Stimulated activated CD4-positive, alpha-beta T cell treated with anti-CD3 and anti-CD28 coated beads, Interleukin-15, amount 100 ng/mL, for 48 hours (primary cell): ENCODE data around the gene SEMA3A.

Source experiments
- DNase-seq, 2 donors: peaks; one replicate each; pipeline ENCODE4 v3.0.0-alpha.2; 2020; ENCODE audit warnings: low read depth in 2 of 2

SEMA3A gene

GRCh38 chr7:84111842-84112241, 82.7 kb downstream of the SEMA3A start:
- no peak for DNase-seq

DNA sequence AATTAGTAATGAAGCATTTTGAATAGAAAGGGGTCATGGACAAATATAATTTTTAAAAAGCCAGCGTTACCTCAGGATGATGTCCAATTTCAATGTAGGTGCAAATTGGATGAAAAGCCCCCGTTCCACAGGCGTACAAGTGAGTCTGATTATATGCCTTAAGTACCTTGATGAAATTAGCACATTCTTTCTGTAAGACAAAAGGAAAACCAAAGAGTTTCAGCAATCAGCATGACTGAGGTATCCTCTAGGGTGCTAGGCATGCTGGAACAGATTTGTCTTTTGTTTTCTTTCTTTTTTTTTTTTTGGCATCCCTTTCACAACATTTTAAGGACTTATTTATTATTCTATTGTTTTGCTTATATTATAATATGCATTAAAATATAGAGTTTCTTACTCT, 84.2 kb downstream of the SEMA3A start:
- DNase-seq = no peak

GRCh38 chr7:84108787-84109186, 85.8 kb downstream of the SEMA3A start:
- DNase-seq = no peak

DNA sequence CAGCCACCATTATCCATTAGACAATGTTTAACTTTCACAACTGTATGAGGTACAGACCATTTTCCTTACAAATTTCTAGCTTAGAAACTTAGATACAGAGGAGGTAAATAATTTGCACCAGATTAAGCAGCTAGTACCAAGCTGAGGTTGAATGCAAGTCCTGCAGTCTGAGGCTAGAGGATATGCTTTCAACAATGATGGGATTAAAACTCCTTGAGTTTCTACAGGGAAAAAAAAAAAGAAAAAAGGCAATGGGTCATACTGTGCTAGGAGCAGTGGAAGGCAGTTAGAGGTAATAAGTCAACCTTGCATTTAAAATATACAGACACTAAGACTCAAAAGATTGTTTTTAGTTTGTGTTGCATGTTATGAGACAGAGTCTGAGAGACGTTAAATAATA, 86.5 kb downstream of the SEMA3A start:
- no peak for DNase-seq

- DNase-seq = no peak
Measured at GRCh38 chr7:84107259-84107658, 87.3 kb downstream of the SEMA3A start.

DNA sequence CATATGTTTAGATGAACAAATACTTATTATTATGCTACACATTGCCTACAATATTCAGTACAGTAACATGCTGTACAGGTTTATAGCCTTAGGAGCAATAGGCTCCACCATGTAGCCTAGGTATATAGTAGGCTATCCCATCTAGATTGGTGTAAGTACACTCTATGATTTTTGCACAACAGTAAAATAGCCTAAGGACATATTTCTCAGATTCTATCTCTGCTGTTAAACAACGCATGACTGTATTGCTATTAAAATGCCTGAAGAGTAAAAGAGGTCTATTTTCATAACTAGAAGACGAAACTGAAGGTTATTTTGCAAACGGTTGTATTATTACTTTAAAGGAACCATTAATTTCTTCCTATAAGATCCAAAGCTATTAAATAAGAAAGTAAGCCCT, 88.3 kb downstream of the SEMA3A start:
- DNase-seq = no peak

- no peak for DNase-seq
Measured at GRCh38 chr7:84105586-84105985, 89.0 kb downstream of the SEMA3A start.

DNA sequence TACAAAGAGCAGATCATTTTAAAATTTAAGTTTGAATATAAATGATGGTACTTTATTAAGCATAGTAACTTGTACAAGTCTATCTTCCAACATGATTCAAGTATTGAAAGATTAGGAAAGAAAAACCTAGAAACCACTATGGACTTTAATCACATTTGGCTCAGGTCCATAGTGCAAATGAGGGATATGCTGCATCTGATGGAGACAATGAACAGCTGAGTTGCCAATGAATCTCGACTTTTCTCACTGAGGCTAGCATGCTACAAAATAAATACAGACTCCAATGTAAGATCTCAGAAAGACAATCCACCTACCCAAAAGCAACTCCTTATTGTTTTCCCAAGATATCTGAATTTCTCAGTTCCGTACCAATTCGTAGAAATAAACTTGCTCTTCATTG, 89.8 kb downstream of the SEMA3A start:
- no peak for DNase-seq

DNA sequence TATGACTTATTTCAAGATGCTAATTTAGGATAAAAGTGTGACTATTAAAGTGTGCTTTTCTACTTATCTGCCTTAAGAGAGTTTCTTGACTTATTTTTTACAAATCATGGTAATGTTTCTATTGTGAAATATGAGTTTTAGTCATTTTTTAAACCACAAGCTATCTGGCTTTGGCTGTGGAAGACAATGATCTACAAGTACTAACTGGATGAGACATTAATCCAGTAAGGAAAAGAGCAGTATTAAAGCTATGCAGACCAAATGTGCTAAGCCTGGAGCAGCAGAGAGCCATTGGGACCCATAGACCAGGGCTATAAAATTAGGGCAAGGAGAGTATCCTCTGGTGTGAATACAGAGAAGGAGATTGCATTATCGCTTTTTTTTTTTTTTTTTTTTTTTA, 92.4 kb downstream of the SEMA3A start:
- DNase-seq = no peak

- DNase-seq = no peak
Measured at GRCh38 chr7:84100866-84101265, 93.7 kb downstream of the SEMA3A start.

DNA sequence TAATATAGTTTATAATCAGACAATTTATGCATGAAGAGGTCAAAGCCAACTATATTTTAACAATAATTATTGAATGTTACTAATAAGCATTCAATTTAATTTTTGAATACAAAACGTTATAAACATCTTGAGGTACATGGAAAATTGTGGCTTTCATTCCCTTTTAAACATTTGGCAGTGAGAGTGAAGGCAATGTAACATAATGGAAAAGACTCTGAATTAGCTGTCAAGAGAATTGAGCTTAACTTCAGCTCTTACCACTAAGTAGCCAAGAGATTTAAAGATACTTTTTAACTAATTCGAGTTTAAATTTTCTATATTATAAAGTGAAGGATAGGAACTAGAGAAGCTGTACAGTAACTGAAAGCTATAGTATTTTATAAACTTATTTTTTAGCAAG, 98.6 kb downstream of the SEMA3A start:
- DNase-seq = no peak

DNA sequence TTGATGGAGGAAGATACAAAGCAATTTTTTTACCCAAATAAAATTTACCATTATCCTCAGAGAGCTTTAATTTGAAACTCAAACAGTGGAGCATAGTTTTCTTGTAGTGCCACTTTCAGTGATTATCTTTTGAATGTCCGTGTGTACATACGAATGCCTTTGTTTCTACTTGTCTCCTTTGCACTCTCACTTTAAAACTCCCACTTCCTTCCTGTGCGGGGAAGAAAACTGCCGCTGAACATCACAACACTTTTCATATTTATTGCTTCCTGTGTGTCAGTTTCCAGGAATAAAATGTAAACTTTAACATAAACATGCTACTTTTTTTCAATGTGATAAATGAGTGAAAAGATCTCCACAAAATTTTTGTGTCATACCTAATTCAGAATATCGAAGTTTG, 102.4 kb downstream of the SEMA3A start:
- DNase-seq = no peak

GRCh38 chr7:84091318-84091717, 103.3 kb downstream of the SEMA3A start:
- DNase-seq = no peak

DNA sequence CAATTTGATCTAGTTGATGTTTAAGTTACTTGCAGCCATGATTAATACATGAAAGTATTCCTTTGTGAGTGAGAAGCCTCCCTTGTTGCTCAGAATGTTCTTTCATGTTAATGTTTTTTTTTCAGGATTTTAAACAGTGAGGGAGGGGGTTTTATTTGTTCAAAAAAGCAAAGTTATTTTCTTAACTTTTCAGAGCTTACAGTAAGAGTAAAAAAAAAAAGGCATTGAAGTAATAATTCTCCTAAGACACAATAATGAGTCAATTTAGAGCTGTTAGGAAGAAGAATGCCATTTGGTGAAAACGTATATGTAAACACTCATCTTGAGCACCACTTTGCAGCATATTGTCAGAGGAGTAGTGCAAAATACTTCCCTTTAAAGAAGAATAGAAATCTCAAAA, 105.8 kb downstream of the SEMA3A start:
- no peak for DNase-seq

DNA sequence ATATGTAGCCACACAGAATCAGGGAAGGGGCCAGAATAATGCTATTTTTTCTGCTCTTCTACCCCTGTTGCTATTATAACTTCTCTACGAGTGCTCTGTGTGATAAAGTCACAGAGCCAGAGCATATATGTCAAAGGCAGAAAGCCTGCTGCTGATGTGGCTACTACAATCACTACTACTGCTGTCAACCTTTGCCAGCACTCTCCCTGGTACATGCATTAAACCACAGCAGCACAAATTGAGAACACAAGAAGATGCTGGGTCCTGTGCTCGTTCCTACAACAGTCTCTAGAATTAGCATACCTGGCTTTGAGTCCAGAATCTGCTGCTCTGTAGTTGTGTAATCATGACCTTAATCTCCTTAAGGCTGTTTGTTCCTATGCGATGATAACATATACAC, 108.6 kb downstream of the SEMA3A start:
- no peak for DNase-seq

GRCh38 chr7:84085147-84085546, 109.4 kb downstream of the SEMA3A start:
- DNase-seq = no peak

DNA sequence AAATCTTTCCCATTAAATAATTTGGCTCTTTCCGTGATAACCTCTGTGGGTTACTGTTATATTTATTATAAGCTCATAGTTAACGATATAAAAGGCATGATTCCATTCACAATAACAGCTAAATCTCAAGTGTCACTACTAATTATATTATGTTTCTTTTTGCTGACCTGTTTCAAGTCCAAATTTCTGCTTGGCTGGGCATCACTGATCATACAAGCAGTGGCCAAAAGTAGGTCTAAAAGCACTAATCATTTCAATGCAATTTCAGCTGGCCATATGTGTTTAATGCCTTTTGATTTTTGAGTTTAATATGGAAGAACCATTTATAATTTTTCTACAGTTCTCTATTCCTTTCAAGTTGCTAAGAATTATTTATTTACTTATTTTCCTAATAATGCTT, 110.7 kb downstream of the SEMA3A start:
- no peak for DNase-seq

GRCh38 chr7:84081973-84082522, 112.5 kb downstream of the SEMA3A start:
- no peak for DNase-seq

GRCh38 chr7:84077336-84077735, 117.3 kb downstream of the SEMA3A start:
- DNase-seq = no peak

DNA sequence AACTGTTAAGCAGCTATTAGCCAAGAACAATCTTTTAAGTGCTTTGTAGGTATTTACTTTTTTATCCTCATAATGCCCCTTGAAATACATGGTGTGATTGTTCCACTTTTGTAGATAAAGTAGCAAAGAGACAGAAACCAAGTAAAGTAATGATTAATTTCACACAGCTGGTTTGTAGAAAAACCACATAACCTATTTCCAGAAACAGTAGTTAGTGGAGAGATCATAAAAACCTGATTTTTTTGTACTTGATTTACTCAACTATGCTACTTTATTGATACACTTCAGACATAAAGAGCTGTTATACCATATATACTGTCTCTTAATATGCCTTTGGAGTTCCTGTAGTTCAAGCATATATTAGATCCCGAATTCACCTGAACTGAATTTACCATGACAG, 118.4 kb downstream of the SEMA3A start:
- no peak for DNase-seq

GRCh38 chr7:84073186-84073875, 121.3 kb downstream of the SEMA3A start:
- DNase-seq = no peak

- DNase-seq = no peak
Measured at GRCh38 chr7:84070770-84071169, 123.8 kb downstream of the SEMA3A start.

DNA sequence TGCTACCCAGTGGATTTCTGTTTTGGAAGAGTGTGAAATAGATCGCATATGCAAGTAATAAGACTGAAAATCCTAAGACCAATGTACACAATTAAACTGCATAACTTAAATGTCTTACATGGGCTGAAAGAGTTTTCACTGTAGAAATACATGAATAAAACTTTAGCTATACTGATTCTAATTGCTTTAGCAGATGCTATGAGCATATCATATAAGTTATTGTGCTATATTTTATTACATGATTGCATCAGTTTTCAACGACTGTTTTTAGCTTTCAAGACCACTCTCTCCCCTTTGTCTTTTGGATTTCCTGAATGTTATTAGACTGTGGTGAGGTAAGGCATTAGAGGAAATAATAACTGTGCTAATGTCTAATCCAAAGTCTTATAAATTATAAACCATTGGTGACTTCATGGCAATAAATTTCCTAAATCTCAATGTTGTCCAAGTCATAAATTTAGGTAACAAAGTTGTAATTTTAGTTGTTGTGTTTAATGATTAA, 124.5 kb downstream of the SEMA3A start:
- no peak for DNase-seq

GRCh38 chr7:84069033-84069432, 125.6 kb downstream of the SEMA3A start:
- no peak for DNase-seq
